SK-N-MC (cell line): ENCODE data around the gene LIF.

Source experiments
- EZH2 ChIP-seq: fragments of 200-600 bp; sonication (generic); IDR thresholded peaks from one replicate; pipeline ENCODE4 v1.6.1; 2017; ENCODE audit warnings: antibody characterized with exemption
- FOXP2 ChIP-seq: optimal IDR thresholded peaks from 2 replicates; pipeline ENCODE3; 2011; ENCODE audit warnings: mild to moderate bottlenecking, moderate library complexity; ENCODE audit not compliant: insufficient read depth; ENCODE audit errors: extremely low read length, control extremely low read depth
- POLR2AphosphoS5 ChIP-seq: IDR thresholded peaks from 2 replicates; pipeline ENCODE4 v1.6.1; 2012; ENCODE audit warnings: mild to moderate bottlenecking, low read depth, low read length, borderline replicate concordance

DNA sequence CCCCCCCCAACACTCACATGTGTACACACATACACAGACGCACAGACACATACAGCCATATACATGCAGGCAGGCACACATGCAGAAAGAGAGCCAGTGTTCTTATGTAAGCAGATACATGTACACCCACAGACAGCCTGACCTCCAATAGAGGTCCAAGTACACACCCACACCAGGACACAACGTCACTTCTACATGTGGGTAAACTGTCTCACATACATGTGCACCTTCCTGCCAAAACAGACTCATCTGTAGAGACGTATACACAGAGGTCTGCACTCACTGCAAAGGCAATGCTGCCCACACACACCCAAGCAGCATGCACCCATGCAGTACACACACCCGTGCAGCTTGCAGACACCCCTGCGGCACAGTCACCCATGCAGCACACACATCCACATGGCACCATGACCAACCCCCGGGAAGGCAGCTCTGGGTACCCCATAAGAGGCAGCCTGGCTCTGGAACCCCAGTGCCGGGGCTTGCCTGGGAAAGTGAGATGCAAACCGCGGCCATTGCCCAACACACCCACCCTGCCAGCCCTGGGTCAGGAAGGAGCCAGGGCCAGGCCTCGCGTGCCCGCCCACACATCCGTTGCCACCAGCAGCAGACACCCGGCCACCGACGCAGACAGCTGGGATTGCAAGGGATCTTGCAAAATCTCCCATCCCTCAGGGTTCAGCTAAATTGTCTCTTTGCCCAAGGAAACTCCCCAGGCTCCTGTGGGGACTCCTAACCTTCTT lies 32.7 kb upstream of the LIF start:
- TF ChIP-seq EZH2: no peak
- no peak for TF ChIP-seq POLR2AphosphoS5
- TF ChIP-seq FOXP2: no peak
